LHCN-M2 (cell line): ENCODE data around the gene CD46. TPM values are rescaled to one million over a fixed set of nuclear protein-coding genes. Genes with fewer than 3 reads are reported as not detected.

Source experiments
- DNase-seq: peaks from one replicate; pipeline ENCODE4 v3.0.0-alpha.2; 2012; ENCODE audit warnings: low read depth
- total RNA-seq: library from RNA; depleted of rRNA; stranded (reverse); fragments of >200 nt; gene quantifications from 2 replicates; pipeline ENCODE4 v1.2.3, GENCODE V29; 2014

CD46 gene
- total RNA-seq, 1 experiment from 2014 or later = 72.6 TPM

GRCh38 chr1:207827488-207827830 is 75.6 kb downstream of the CD46 start:
- DNase-seq = no peak

GRCh38 chr1:207828046-207828445 is 76.2 kb downstream of the CD46 start:
- no peak for DNase-seq

GRCh38 chr1:207828485-207829158 is 76.8 kb downstream of the CD46 start:
- peak; percentile 91 for DNase-seq

GRCh38 chr1:207829576-207829975 is 77.7 kb downstream of the CD46 start:
- no peak for DNase-seq

GRCh38 chr1:207830788-207831187 is 78.9 kb downstream of the CD46 start:
- DNase-seq = no peak

GRCh38 chr1:207831517-207832327 is 79.9 kb downstream of the CD46 start:
- no peak for DNase-seq

- DNase-seq = no peak
Measured at GRCh38 chr1:207832796-207833195, 80.9 kb downstream of the CD46 start.

- DNase-seq = no peak
Measured at GRCh38 chr1:207833381-207833780, 81.5 kb downstream of the CD46 start.

GRCh38 chr1:207833956-207834660 is 82.3 kb downstream of the CD46 start:
- DNase-seq = no peak

GRCh38 chr1:207835958-207836357 is 84.1 kb downstream of the CD46 start:
- DNase-seq = no peak

- no peak for DNase-seq
Measured at GRCh38 chr1:207836591-207837347, 84.9 kb downstream of the CD46 start.

GRCh38 chr1:207837673-207838072 is 85.8 kb downstream of the CD46 start:
- DNase-seq = no peak

- DNase-seq = no peak
Measured at GRCh38 chr1:207838156-207839082, 86.6 kb downstream of the CD46 start.

- DNase-seq = no peak
Measured at GRCh38 chr1:207839083-207839413, 87.2 kb downstream of the CD46 start.

GRCh38 chr1:207840380-207840779 is 88.5 kb downstream of the CD46 start:
- no peak for DNase-seq

- no peak for DNase-seq
Measured at GRCh38 chr1:207841293-207841692, 89.4 kb downstream of the CD46 start.

- DNase-seq = no peak
Measured at GRCh38 chr1:207841901-207842300, 90.0 kb downstream of the CD46 start.

- no peak for DNase-seq
Measured at GRCh38 chr1:207842506-207842905, 90.7 kb downstream of the CD46 start.

- peak; percentile 75 for DNase-seq
Measured at GRCh38 chr1:207844371-207844770, 92.5 kb downstream of the CD46 start.
